ENCODE results near the gene LTBP1. TPM values are rescaled to one million over a fixed set of nuclear protein-coding genes. Genes with fewer than 3 reads are reported as not detected.

The LTBP1 gene
- total and polyA plus RNA-seq, 9 donors = 13.5 to 117 (median 41.8) TPM

DNA sequence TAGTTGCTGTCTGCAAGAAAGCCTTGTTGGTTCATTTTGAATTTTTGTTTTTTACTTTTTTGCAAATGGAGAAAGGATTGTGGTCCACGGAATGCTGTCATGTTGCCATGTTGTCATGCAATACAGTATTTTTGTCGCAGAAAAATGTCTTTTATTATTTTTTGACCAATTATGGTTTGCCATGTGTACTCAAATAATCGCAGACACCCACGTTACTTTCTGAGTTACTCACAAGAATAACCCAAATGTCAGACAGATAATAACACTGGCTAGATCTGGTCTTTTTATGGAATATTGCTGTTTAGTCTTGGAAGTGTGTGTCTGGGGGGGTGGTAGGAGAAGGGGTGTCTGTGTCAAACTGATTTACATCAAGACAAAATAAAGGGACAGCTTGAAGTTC is 188.9 kb downstream of the LTBP1 start:
- 3 to 10% (median 6%) methylated on average over 4 of the region's 4 CpGs for WGBS, 3 donors
- H3K4me1 ChIP-seq (ENCODE audit: insufficient read depth) = peaks cover 12% of the 10 kb centered on the region
- DNase-seq = no peak
- intact Hi-C loops (cut with DNase I) = loop anchor here in 1 of 4 donors (10.0 kb wide), 1 partner anchor 79 kb away; no protein-coding TSS in a partner anchor
- H3K27ac ChIP-seq = peak overlapping the region in 1 of 2 donors; percentile 90
- no peaks in the 10 kb centered on the region for H3K9me3 ChIP-seq
- no peaks in the 10 kb centered on the region for H3K27me3 ChIP-seq
- no peaks in the 10 kb centered on the region for H3K36me3 ChIP-seq
- H3K4me3 ChIP-seq = peak overlapping the region; percentile 26
- no peak for TF ChIP-seq EP300 (IDR thresholded peaks at IDR 0.05)
- TF ChIP-seq, protein P1, sequence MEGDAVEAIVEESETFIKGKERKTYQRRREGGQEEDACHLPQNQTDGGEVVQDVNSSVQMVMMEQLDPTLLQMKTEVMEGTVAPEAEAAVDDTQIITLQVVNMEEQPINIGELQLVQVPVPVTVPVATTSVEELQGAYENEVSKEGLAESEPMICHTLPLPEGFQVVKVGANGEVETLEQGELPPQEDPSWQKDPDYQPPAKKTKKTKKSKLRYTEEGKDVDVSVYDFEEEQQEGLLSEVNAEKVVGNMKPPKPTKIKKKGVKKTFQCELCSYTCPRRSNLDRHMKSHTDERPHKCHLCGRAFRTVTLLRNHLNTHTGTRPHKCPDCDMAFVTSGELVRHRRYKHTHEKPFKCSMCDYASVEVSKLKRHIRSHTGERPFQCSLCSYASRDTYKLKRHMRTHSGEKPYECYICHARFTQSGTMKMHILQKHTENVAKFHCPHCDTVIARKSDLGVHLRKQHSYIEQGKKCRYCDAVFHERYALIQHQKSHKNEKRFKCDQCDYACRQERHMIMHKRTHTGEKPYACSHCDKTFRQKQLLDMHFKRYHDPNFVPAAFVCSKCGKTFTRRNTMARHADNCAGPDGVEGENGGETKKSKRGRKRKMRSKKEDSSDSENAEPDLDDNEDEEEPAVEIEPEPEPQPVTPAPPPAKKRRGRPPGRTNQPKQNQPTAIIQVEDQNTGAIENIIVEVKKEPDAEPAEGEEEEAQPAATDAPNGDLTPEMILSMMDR (IDR thresholded peaks at IDR 0.05) = no peak
- TF ChIP-seq POLR2A (IDR thresholded peaks at IDR 0.05) = no peak

DNA sequence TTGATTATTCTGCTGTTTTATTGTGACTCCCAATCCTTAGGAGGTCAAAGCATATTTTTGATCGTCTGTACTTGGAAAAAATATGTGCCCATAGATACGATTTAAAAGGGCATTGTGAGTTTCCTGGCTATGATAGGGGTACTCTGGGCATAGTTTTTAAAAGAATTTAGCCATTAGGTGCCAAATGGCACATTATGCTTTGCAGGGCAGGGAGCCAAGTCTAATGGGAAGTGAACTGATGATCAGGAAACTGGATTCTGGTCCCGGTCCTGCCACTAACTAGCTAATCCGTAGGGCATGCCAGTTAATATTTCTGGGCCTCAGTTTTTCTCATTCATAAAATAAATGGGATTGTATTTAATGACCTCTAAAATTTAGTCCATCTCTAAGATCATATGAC is 189.3 kb downstream of the LTBP1 start:
- peak overlapping the region in 1 of 2 donors; percentile 90 for H3K27ac ChIP-seq
- peaks cover 12% of the 10 kb centered on the region for H3K4me1 ChIP-seq (ENCODE audit: insufficient read depth)
- peak in 2 of 5 donors; percentile 44 to 55 for DNase-seq
- no peaks in the 10 kb centered on the region for H3K27me3 ChIP-seq
- TF ChIP-seq, protein P1 (IDR thresholded peaks at IDR 0.05) = no peak
- TF ChIP-seq POLR2A (IDR thresholded peaks at IDR 0.05) (no peak), EP300 (IDR thresholded peaks at IDR 0.05) (no peak)
- intact Hi-C loops (cut with DNase I) = loop anchor here in 1 of 4 donors (10.0 kb wide), 1 partner anchor 79 kb away; no protein-coding TSS in a partner anchor
- no peaks in the 10 kb centered on the region for H3K36me3 ChIP-seq
- peak overlapping the region; percentile 26 for H3K4me3 ChIP-seq
- WGBS, 3 donors = 17 to 23% (median 23%) methylated on average over 4 of the region's 4 CpGs
- no peaks in the 10 kb centered on the region for H3K9me3 ChIP-seq

DNA sequence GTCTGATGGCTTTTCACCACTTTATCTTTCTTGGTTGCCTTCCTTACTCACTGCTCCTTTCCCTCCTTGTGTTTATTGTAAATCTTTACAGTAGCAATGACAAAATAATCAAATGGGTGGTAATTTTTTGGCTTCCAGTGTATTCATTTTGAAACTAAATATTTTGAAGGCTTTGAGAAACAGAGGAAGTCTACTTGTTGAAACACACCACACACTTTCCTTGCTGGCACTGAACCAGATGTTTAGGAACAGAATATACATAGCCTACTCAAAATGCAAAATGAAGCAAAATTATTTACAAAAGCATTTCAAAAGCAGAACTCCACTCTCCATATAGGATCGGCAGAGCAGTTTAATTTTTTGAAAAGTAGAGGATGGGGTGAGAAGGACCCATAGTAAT is 189.8 kb downstream of the LTBP1 start:
- Histone ChIP-seq H3K27ac (peak overlapping the region in 1 of 2 donors; percentile 90), H3K27me3 (no peaks in the 10 kb centered on the region), H3K4me3 (peak overlapping the region; percentile 26), H3K4me1 (ENCODE audit: insufficient read depth) (peaks cover 12% of the 10 kb centered on the region), H3K9me3 (no peaks in the 10 kb centered on the region), H3K36me3 (no peaks in the 10 kb centered on the region)
- intact Hi-C loops (cut with DNase I) = loop anchor here in 1 of 4 donors (10.0 kb wide), 1 partner anchor 78 kb away; no protein-coding TSS in a partner anchor
- WGBS, 3 donors = 41 to 77% (median 57%) methylated on average over 1 of the region's 1 CpG
- TF ChIP-seq POLR2A (IDR thresholded peaks at IDR 0.05) (no peak), EP300 (IDR thresholded peaks at IDR 0.05) (no peak)
- TF ChIP-seq, protein P1 (IDR thresholded peaks at IDR 0.05) = no peak
- DNase-seq = no peak

DNA sequence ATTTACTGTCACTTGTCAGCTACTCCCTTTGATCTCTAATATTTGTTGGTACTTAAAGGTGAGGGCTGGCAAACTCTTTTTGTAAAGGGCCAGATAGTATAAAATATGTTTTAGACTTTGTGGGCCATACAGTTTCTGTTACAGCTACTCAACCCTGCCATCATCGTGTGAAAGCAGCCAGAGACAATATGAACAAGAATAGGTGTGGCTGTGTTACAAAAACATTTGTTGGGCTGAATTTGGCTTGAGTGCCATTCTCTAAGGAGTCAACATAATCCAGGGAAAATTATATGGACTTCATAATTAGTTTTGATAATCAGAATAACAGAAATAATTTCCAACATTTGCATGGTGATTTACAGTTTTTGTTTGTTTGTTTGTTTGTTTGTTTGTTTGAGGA is 190.6 kb downstream of the LTBP1 start:
- no peak for TF ChIP-seq EP300 (IDR thresholded peaks at IDR 0.05)
- TF ChIP-seq, protein P1 (IDR thresholded peaks at IDR 0.05) = no peak
- TF ChIP-seq POLR2A (IDR thresholded peaks at IDR 0.05) = no peak
- no peak for DNase-seq
- 40 to 53% (median 49%) methylated on average over 1 of the region's 1 CpG for WGBS, 3 donors
- intact Hi-C loops (cut with DNase I) = loop anchor here in 1 of 4 donors (10.0 kb wide), 1 partner anchor 77 kb away; no protein-coding TSS in a partner anchor
- H3K9me3 ChIP-seq = no peaks in the 10 kb centered on the region
- no peaks in the 10 kb centered on the region for H3K36me3 ChIP-seq
- H3K4me3 ChIP-seq = no peak overlapping the region
- H3K27ac ChIP-seq = no peak overlapping the region
- H3K27me3 ChIP-seq = no peaks in the 10 kb centered on the region
- peaks cover 12% of the 10 kb centered on the region for H3K4me1 ChIP-seq (ENCODE audit: insufficient read depth)

All from ovary (tissue), 9 donors.